HPDE6-E6E7 (cell line): ENCODE results near the gene STIM2.
"Not testable (repeated sequence)": the region's sequence is repeated elsewhere in the genome, so short reads cannot be mapped to it uniquely, and the experiment has no call there.

Experiments used
- DNase-seq: peaks from one replicate; pipeline ENCODE4 v3.0.0; 2011; ENCODE audit warnings: missing footprints; ENCODE audit errors: extremely low spot score

Gene STIM2

DNA sequence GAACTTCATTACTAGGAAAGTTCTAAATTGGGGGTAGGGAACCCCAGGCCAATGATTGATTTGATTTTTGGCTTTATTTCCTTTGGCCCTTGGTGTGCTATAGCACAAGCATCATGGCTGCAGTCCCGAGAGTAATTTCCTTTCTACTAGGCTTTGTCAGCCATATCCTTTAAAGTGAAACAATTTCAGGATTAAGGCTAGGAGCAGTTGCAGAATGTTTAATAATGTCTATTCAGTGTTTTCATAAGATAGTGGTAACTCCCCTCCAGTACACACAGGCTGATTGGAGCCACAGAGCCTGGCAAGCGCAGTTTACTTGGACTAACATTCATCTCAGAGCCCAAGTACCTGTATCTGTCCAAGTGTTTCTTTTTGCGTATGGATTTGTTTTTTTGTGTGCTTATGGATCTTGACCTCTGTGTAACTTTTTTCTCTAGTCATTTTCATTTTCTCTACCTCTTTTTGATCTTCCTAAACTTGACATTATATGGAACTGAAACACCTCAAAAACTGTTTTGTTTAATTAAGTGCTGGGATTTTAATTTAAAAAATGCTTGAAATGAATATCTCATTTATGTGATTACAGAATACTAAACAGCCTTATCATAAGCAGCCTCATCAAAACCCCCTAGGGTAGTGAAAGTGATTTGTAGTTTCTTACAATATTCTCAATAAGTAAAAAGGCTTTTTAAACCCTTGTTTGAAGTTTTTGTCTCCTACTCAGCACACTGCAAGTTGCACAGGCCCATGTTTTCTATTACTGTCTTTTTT, 7.5 kb downstream of the STIM2 start:
- DNase-seq, result no peak

DNA sequence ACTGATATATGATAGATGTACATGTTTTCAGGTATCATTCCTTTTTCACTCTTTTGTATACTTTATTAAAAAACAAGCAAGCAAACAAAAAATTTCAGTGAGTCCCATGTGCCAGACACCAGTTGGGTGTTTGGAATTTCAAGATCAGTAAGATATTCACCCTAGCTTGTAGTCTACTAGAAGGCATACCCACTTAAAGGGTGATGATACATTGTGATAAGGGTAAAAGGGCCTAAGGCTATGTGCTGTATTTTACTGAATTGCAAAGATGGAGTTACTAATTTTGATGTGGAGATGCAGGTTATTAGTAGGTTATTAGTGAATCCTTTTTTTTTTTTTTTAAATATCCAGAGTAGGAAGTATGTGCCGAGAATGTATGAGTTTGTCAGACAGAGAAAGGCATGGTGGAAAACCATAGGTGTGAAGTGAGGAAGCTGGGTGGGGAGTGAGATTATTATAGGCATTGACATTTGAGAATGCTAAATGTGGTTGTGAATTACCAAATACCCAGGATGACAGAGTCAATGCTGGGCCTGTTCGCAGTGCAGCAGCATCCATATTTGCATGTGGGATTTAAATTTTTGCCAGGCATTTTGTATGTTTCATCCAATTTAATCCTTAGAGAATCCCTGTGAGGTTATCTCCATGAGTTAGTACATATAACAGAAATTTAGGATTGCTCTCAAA, 10.1 kb downstream of the STIM2 start:
- no peak for DNase-seq

DNA sequence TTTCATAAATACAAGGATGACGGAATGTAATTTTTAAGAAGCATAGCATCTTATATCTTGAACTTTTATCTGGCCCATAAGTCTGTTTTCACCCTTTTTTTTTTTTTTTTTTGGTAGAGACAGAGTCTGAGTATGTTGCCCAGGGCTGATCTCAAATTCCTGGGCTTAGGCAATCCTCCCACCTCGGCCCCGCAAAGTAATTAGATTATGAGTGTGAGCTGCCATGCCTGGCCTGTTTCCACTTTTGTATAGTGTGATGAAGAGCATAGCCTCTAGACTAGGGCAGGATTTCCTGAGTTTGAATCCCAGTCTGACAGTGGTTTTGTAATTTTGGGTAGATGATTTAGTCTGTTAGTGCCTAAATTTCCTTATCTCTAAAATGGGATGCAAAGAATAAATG, 11.0 kb downstream of the STIM2 start:
- DNase-seq, result no peak

DNA sequence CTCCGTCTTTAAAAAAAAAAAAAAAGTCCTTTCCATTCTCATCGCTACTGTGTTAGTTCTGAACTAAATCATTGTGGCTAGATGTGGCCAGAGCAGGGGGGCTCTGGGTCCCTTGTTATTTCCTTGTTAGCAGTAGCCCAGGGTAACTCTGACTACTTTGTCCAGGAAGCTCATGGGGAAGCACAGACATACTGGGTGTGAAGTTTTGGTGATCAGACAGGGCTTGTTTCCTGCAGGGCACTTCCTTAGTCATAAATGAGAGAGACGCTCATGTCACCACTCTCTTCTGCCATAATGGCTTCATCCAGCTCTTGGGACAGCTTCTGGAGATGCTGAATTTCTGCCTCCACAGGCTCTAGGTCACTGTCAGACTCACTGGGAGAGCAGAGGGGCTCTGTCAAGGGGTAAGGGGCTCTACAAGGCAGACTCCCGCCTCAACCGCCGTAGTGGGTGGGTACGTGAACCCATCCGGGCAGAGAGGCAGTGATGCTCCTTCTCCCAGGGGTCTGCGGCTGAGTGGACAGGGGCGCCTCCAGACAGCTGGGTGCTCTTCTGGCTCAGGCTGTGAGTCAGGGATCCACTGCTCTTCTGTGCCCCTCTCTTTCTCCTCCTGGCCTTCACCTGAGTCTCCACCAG, 12.9 kb downstream of the STIM2 start:
- DNase-seq, result no peak

DNA sequence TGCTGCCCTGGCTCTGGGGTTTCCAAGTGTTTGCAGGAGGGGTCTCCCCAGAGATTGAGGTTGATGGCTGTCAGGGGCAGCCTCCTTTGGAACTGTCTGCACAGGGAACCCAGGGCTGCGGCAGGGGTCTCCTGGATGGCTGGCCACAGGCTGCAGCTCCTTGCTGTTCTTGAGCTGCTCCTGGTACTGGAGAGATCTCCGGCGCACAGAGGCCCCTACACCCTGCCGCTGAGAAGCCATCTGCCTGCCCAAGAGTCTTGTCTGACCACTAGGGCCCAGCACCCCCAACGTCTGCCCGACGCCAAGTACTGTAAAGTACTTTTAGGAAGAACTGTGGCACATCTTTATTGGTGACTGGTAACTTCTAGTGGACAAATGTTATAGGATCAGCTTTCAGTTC, 13.5 kb downstream of the STIM2 start:
- no peak for DNase-seq

DNA sequence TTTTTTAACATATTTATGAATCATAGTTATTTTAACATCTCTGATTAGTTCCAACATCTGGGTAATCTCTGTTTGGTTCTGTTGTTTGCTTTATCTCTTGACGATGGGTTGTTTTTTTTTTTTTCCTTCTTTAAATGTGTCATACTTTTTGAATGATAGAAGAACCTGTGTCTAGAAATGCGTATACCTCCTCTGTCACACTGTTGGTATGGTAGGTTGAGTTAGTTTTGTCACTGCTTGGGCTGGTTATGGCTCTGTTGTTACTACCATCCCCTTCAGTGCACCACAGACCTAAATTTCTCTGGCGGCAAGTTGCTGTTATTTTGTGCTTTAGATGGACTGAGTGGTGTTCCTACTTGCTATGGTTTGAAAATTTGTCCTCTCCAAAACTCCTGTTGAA, 16.8 kb downstream of the STIM2 start:
- no peak for DNase-seq

DNA sequence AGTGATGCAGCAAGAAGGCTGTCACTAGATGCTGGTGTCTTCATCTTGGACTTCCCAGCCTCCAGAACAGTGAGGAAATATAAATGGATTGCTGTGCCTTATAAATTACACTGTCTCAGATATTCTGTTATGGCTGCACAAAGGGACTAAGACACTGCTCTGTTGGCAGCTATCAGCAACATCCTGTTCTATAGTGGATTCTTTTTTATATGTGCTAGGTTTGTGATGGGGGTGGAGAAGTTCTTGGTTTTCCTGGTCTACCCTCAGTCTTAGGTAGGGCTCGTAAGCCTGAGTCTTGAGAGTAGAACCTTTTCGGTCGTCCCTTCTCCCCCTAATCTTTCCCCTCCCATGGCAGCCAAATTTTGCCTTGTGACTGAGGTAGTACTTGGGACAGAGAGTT, 17.3 kb downstream of the STIM2 start:
- no peak for DNase-seq

DNA sequence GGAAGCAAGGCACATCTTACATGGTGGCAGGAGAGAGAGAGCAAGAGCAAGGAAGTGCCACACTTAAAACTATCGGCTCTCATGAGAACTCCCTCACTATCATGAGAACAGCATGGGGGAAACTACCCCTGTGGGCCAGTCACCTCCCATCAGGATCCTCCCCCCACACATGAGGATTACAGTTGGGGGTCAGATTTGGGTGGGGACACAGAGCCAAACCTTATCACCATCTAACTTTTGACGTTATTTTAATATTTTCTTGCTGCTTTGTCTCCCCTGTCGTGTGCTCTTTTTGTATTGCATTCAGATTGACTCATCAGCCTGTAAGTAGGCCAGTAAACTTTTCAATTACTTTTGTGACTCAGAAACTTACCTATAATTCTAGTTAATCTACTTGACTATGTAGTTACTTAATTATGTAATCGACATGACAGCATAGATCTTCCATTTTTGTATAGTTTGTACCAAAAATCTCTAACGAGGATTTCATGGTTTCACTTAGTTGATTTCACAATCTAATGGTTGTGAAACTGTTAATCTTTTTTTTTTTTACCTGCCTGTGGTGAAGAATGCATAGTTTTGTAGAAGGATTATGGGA, 18.3 kb downstream of the STIM2 start:
- DNase-seq, result no peak

DNA sequence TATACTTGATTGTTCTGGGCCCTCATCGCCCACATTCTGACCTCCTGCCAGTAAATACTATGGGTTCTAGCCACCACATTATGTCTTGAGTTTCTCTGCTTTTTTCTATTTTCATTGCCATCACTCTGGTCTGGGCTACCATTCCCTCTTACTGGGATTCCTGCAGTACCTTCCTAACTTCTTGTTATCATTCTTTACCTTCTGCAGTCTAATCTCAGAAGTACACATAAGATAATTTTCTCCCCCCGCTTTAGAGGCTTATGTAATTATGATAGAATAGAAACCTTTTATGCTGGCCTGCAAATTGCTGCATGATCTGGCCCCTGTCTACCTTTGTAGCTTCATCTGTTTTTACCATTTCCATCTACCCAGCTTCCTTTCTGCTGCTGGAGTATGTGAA, 19.2 kb downstream of the STIM2 start:
- DNase-seq, result no peak

DNA sequence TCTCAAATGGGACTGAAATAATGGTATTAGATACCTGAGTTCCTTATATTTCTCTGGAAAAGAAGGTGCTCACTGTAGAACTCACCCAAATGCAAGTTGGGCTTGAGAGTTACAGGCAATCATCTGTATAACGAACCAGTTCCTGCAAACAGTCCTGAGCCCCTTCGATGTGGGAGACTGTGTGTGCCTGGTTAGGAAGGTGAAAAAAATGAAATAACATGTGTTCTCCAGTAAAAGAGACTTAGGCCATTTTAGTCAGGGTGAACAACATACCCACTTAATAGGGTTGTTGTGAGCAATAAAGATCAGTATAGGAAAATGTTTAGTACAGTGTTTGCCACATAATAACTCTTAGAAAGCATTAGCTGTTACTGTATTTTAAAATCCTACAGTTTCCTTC, 23.4 kb downstream of the STIM2 start:
- DNase-seq, result no peak

DNA sequence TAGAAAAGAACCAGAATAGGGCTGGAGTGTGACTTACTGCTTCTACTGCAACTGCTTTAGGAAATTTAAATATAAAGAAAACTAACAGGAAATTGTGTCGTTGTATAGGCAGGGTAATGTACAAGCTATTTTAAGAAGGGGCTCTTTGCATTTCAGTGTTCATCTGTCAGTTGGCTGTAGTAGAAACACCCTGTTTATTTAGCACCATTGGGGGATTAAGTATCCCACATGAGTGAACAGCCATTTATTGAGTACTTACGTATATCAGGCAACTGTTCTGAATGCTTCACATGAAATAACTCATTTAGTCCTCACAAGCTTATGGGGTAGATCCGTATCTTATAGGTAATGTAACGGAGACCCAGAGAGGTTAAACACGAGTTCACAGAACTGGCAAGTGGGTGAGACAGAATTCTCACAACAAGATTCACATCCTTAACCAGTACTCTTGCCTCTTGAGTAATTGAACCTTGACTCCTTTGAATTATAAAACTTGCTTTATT, 23.9 kb downstream of the STIM2 start:
- no peak for DNase-seq

DNA sequence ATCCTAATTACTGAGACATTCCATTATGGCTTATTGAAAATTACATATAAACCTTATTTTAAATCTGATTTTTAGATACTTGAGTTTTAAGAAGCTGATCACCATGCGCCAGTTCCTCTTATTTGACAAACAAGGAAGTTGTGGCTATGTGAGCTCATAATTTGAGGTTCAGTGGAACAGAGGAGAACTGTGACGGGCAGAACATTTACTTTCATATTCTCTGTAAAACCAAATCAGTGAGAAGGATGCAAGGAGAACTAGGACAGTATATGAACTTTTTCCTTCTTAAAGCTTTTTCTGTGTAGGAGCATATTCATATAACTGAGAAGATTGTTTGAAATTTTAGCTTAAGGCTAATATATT, 25.3 kb downstream of the STIM2 start:
- no peak for DNase-seq

DNA sequence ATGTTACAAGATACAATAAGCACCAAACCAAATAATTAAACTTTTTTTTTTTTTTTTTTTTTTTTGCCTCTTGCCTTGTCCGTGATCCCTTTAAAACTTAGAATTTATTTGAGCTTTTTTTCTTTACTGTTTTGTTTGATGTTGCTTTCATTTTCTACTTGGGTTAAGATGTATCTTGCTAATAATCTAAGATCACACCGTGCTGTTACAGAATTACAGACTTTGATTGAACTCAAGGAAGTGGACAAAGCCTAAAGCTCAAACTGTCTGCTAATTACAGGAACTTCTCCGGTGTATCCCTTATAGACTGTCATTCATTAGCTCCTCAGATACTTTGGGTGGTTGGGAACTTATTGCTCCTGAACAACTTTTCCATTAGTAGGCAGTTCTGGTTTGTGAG, 26.5 kb downstream of the STIM2 start:
- DNase-seq, result no peak

DNA sequence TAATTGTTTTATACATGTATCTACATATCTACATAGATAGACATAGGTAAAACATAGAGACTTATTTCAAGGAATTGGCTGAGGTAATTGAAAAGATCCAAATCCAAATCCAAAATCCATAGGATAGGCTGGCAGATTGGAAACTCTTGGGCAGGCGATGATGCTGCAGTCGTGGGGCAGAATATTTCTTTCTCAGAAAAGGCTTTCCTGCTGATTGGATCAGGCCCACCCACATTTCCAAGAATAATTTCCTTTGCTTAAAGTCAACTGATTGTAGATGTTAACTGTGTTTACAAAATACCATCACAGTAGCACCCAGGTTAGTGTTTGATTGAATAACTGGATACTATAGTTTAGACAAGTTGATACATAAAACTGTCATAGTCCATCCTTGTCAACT, 27.2 kb downstream of the STIM2 start:
- DNase-seq, result no peak

DNA sequence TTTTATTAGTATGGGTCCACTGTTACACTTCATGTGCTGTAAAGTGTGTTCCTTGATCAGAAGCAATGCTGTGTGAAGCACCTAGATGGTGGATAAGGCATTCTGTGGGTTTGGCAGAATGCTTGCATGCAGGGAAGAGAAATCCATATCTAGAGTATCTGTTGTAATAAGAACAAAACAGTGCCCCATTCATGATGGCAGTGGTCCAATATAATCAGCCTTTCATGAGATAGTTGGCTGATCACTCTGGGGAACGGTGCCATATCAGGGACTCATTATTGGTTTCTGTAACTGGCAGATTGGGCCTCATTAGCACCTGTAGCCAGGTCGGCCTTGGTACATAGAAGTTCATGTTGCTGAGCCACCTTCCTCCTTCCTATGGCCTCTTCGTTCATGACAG, 28.7 kb downstream of the STIM2 start:
- DNase-seq, result no peak

DNA sequence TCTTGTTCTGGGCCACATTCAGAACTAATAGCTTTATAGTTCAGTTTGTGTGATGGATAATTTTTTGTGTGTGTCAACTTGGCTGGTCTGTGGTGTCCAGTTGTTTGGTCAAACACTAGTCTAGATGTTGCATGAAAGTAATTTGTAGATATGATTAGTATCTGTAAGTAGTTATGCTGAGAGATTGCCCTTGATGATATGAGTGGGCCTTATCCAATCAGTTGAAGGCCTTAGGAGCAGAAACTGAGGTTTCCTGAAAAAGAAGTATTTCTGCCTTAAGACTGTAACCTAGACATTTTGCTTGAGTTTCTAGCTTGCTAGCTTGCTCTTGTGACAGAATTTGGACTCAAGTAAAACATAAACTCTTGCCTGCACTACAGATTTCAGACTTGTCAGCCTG, 30.4 kb downstream of the STIM2 start:
- DNase-seq, result no peak

DNA sequence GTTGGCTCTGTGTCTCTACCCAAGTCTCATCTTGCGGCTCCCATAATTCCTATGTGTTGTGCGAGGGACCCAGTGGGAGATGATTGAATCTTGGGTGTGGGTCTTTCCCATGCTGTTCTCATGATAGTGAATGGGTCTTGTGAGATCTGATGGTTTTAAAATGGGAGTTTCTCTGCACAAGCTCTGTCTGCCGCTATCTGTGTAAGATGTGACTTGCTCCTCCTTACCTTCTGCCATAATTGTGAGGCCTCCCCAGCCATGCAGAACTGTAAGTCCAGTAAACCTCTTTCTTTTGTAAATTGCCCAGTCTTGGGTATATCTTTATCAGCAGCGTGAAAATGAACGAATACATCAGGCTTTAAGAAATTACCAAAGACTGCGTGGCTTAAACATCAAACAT, 31.2 kb downstream of the STIM2 start:
- no peak for DNase-seq

DNA sequence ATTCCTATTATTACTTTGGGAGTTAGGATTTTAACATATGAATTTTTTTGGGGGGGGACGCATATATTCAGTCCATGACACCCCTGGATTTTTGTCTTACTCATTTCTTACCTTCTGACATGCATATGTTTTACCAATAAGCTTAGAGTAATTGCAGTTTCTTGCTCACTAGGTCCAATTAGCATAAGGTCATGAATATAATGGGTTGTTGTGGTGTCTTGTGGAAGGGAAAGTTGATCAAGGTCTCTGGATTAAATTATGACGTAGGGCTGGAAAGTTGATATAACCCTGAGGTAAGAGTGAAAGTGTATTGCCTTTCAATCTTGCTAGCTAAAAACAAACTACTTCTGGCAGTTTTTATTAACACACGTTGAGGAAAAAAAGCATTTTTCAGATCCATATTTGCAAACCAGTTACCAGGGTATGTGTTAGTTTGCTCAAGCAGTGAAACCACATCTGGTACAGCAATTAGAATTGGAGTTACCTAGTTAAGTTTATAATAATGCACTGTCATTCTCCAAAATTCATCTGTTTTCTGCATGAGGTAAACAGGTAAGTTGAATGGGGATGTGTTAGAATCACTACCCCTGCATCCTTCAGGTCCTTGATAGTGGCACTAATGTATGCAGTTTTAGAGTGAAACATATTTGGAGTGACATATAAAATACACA, 32.0 kb downstream of the STIM2 start:
- DNase-seq, result no peak

DNA sequence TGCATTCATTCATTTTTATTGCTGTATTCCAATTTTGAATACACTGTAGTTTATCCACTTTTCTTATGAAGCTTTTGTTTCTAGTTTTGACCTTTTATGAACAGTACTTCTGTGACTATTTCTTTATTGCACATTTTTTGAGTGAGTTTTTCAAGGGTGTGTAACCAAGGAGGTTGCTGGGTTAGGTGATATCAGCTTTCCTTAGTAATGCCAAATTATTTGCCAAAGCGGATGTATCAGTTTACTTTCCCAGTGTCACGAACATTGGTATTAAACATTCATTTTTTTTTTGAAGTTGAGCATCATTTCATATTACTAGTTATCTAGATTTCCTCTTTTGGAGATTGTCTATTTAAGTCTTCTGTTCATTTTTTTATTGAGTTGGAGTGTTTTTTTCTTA, 32.9 kb downstream of the STIM2 start:
- DNase-seq, result no peak

DNA sequence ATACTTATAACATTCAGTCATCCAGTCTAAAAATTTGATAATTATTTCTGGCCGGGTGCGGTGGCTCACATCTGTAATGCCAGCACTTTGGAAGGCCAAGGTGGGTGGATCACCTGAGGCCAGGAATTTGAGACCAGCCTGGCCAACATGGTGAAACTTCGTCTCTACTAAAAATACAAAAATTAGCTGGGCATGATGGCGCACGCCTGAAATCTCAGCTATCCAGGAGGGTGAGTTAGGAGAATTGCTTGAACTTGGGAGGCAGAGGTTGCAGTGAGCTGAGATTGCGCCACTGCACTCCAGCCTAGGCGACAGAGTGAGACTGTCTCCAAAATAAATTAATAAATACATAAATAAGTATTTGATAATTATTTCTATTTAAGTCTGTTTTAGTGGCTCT, 34.2 kb downstream of the STIM2 start:
- DNase-seq, result not testable (repeated sequence)

DNA sequence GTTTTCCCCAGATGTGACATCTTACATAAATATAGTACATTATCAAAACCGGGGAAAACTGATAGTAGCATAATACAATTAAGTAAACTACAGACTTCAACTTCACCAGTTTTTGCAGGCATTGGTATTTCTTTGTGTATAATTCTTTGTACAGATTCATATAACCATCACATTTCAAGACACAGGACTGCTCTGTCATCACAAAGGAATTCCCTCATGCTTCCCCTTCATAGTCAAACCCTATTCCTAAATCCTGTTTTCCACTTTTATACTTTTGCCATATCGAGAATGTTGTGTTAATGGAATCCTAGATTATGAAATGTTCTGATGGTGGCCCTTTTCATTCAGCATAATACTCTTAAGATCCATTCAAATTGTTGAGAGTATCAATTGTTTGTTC, 36.0 kb downstream of the STIM2 start:
- no peak for DNase-seq

DNA sequence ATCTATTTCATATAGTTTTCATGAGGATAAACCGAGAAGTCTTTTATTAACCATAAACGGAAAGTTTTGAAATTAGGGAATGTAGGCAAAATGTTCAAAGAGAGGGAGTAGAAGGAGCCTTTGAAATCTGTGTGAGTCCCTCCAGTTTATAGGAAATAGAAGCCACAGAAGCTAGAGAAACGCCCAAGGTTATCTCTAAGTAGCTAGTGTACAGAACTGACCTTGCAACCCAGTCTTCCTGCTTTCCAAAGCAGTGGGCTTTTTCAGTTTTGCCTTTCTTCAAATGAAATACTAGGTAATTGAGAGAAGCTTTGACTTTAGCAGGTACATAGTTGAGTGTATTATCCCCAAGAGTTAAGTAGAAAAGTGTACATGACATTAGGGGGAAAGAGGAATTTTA, 39.4 kb downstream of the STIM2 start:
- no peak for DNase-seq
